Measurements from ENCODE around the gene GPC6.
"Not testable (repeated sequence)": the region's sequence is repeated elsewhere in the genome, so short reads cannot be mapped to it uniquely, and the experiment has no call there.

Gene GPC6

GRCh38 chr13:93226623-93227279 lies at the start of gene GPC6:
Gene GPC6 (plus strand): TSS chr13:93226807.
- no peak for DNase-seq (ENCODE audit: low read depth)

- DNase-seq (ENCODE audit: low read depth) = no peak
Measured at GRCh38 chr13:93180356-93180969, 46.1 kb upstream of the GPC6 start.

GRCh38 chr13:93182406-93182805 lies 44.2 kb upstream of the GPC6 start:
- DNase-seq (ENCODE audit: low read depth) = no peak

DNA sequence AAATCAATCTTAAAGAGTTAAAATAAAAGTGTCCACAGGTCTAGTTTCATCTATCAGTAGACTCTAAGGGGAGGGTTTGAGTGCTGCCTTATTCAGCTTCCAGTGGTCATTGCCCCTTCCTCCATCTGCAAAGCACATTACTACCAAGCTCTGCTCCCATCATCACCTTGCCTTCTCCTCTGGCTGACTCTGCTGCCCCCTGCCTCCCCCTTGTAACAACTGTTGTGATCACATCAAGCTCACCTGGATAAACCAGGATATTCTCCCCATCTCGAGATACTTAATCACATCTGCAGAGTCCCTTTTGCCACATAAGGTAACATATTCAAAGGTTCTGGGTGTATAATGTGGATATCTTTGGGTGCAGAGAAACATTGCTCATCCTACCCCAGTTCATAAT lies 43.3 kb upstream of the GPC6 start:
- DNase-seq (ENCODE audit: low read depth) = no peak

GRCh38 chr13:93190006-93190405 lies 36.6 kb upstream of the GPC6 start:
- DNase-seq (ENCODE audit: low read depth) = no peak

DNA sequence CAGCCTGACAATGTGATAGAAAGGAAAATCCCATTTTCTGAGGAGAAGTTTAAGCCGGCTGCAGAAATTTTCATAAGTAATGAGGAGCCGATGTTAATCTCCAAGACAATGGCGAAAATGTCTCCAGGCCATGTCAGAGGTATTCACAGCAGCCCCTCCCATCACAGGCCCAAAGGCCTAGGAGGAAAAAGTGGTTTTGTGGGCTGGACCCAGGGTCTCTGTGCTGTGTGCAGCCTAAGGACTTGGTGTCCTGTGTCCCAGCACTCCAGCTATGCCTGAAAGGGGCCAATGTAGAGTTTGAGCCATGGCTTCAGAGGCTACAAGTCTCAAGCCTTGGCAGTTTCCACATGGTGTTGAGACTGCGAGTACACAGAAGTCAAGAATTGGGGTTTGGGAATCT lies 32.9 kb upstream of the GPC6 start:
- no peak for DNase-seq (ENCODE audit: low read depth)

DNA sequence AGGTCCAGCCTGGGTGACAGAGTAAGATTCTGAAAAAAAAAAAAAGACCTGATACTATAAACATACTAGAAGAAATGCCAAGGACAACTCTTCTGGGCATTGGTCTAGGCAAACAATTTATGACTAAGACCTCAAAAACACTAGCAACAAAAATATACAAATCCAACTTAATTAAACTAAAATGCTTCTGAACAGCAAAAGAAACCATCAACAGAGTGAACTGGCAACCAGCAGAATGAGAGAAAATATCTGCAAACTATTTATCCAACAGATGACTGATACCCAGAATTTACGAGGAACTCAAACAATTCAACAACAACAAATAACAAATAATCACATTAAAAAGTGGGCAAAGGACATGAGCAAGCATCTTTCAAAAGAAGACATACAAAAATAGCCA lies 26.8 kb upstream of the GPC6 start:
- no peak for DNase-seq (ENCODE audit: low read depth)

DNA sequence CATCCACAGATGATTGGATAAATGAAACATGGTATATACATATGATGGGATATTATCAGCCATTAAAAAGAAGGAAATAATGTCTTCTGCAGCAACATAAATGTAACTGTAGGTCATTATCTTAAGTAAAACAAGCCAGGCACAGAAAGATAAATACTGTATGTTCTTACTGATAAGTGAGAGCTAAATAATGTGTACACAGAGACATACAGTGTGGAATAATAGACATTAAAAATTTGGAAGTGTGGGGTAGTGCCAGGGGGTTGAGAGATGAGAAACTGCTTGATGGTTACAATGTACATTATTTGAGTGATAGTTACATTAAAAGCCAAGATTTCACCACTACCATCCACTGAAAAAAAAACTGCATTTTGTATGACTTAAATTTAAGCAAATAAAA lies 26.0 kb upstream of the GPC6 start:
- DNase-seq (ENCODE audit: low read depth) = no peak

- no peak for DNase-seq (ENCODE audit: low read depth)
Measured at GRCh38 chr13:93201992-93202558, 24.5 kb upstream of the GPC6 start.

GRCh38 chr13:93206778-93207392 lies 19.7 kb upstream of the GPC6 start:
- DNase-seq (ENCODE audit: low read depth) = not testable (repeated sequence)

DNA sequence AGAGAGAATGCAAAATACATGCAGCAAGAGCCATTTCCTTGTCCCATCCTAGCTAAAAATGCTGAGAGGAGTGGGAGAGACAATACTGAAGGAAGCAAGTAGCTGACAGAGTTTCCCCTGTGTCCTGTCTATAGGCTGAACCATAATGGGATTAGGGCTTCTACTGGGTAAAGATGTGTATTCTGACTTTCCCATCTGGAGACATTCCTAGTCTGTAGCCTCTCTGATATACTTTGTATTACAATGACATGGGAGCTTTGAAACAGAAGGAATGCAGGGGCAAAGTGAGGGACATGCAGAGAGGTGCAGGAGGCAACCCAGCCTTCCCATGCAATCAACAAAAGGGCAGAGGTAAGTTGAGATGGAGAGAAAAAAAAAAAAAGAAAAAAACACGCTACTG lies 10.5 kb upstream of the GPC6 start:
- no peak for DNase-seq (ENCODE audit: low read depth)

DNA sequence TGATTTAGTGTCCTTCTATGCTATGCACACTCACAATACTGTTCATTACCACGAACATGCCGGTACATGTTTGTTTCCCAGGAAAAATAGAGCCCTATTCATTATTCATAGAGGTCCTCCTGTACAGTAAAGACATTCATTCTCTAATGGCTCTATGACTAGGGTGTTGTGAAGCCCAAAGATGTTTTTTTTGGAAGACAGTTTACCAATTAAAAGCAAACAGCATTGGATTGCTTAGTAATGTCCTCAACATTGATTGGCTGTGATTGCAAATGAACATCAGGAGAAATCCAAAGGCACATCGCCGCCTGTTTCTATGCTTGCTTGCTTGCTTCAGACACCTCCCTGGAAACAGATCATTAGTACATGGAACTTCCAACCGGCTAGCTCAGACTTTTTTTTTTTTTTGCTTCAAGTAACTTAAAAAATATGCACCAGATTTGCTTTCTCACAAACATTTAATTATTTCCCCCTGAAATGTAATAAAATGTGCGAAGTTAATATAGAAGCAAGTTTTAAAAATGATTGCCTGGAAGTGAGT lies 8.8 kb upstream of the GPC6 start:
- DNase-seq (ENCODE audit: low read depth) = no peak

DNA sequence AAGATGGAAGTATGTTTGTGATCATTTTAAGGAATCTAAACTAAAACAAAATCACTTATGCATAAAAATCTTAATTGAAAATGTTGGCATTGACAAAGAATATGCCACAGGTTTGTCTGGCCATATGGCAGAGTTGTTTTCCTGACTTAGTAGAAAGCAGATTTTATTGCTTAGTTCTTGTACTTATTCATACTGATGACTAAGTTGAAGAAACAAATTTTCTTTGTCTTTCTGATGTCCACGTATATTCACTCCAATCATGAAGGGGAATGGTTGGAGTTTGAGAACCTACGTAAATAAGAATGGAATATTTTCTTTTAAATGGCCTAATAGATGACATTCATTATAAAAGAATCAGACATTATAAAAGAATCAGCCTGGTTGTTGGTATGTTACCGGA lies 8.0 kb upstream of the GPC6 start:
- DNase-seq (ENCODE audit: low read depth) = no peak

- no peak for DNase-seq (ENCODE audit: low read depth)
Measured at GRCh38 chr13:93220073-93220472, 6.5 kb upstream of the GPC6 start.

DNA sequence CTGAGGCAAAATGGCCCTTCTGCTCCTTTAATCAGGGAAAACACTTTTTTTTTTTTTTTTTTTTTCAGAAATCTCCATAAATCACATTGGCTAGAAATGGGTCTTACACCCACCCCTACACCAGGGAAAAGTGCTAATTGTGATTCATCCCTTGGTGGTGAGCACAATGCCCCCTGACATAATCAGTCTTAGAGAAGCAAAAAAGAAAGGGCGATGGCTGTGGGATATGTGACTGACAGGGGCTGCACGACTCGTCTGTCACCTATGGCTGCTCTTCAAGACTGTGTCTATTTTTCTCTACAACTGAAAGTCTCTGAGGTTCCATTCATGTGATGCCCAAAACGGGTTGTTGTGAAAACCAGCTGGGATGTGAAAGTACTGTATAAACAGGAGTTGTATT lies 3.6 kb upstream of the GPC6 start:
- no peak for DNase-seq (ENCODE audit: low read depth)

GRCh38 chr13:93224535-93224934 lies 2.1 kb upstream of the GPC6 start:
- no peak for DNase-seq (ENCODE audit: low read depth)

DNA sequence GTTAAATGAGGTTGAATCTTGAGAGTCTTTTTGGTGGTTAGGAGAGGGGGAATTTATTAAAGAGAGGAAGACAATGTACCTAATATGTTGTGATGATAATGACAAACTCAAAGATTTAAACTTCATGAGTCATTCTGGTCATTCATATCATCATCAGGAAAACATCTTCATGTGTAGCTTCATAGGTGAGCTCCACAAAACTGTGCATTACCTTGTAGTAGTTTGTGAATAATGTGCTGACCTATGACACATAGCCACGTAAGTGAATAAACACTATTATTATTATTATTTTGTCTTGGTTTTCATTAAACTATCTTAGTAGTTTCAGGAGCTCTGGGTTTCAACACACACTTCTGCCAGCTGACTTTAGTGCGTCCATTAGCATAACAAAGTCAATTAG lies 997 bp upstream of the GPC6 start:
- DNase-seq (ENCODE audit: low read depth) = no peak

DNA sequence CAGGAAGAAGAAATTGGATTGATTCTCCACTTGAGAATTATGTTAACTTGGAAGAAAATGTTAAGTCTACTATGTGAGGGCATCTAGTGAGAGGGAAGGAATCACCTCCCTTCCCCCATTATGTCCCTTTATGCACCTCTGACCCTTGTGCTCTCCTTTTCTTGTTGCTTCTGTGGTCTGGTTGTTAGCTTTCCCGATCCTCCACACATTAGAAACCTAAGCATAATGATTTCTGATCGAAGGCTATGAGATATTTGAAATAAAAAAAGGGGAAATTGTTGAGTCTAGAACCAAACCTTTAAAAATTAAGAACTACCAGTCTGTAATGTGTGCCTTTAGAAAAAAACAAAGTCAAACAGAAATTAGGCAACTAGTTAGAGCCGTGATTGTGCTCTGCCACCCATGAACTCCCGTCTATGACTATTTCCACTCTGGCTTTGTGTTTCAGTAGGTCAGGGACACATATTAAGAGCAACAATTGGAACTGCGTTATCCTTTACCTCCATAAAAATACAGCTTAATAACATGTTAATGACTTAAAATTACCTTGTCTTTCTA lies 463 bp upstream of the GPC6 start:
- no peak for DNase-seq (ENCODE audit: low read depth)

DNA sequence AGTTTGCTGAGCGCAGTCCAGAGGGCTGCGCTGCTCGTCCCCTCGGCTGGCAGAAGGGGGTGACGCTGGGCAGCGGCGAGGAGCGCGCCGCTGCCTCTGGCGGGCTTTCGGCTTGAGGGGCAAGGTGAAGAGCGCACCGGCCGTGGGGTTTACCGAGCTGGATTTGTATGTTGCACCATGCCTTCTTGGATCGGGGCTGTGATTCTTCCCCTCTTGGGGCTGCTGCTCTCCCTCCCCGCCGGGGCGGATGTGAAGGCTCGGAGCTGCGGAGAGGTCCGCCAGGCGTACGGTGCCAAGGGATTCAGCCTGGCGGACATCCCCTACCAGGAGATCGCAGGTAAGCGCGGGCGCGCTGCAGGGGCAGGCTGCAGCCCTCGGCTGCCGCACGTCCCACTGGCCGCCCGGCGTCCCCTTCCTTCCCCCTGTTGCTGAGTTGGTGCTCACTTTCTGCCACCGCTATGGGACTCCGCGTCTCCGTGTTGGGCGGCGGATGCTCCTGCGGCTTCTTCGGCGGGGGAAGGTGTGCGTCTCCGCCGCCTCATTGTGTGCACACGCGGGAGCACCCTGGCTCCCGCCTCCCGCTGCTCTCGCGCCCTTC lies 772 bp downstream of the GPC6 start:
- no peak for DNase-seq (ENCODE audit: low read depth)

GRCh38 chr13:93227878-93228642 lies 1.5 kb downstream of the GPC6 start:
- no peak for DNase-seq (ENCODE audit: low read depth)

DNA sequence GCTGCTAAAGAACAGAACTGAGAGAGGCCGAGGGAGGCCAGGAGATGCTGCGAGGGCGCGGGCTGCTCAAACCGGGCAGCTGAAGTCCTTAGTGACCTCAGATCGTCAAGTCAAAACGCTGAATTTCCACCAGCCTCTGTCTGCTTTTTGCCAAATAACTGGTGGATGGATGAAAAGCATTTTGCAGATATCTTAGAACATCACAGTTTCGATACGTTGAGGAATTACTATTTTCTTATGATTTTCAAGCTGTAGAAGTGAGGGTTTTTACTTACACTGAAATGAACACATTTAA lies 2.0 kb downstream of the GPC6 start:
- no peak for DNase-seq (ENCODE audit: low read depth)
